ENCODE results near the gene CD69.
A peak's percentile ranks its signal among the peaks of the same experiment; 100 is the strongest.

Gene CD69

GRCh38 chr12:9792961-9793617, 32.4 kb upstream of the CD69 start:
- no peak for DNase-seq (ENCODE audit: low spot score in 2 of 2)
- H3K27ac Mint-ChIP-seq, result no peak overlapping the region

DNA sequence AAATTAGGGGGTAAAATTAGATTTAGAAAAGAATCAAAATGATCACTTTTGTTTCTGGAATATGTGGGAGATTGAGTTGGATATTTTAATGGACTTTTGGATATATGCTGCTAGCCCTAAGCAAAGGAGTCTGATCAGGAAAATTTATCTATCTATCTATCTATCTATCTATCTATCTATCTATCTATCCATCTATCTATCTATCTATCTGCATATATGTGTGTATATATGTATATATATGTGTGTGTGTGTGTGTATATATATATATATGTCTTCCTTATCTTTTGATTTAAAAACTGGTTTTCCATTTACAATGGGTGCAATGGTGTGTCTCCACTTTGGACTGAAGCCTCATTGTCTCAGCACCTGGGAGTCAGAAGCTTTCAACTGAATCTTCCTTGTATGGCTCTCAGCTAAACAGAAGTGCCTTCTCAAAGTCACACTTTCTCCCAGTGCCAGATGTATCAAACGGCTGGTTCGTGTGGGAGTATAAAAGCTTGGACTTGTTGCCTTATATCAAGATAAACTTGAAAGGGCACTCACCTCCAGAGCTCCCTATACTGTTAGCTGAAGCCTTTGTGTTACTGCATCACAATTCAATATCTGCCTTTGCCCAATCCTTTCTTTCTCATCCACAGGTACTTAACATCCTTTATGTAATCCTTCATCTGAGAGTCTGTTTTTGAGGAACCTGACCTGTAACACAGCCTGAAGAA, 31.6 kb upstream of the CD69 start:
- Mint-ChIP-seq H3K4me1 (peaks cover 12% of the 10 kb centered on the region), H3K4me3 (no peak overlapping the region), H3K27ac (no peak overlapping the region), H3K36me3 (no peaks in the 10 kb centered on the region), H3K9me3 (peaks cover 1% of the 10 kb centered on the region), H3K27me3 (no peaks in the 10 kb centered on the region)
- DNase-seq (ENCODE audit: low spot score in 2 of 2) (no peak), ATAC-seq (ENCODE audit: low read depth) (no peak)

More at GRCh38 chr12:9792961-9793617, 32.4 kb upstream of the CD69 start:
- Mint-ChIP-seq H3K36me3 (no peaks in the 10 kb centered on the region), H3K27me3 (no peaks in the 10 kb centered on the region), H3K4me3 (no peak overlapping the region), H3K4me1 (peaks cover 13% of the 10 kb centered on the region), H3K9me3 (peaks cover 1% of the 10 kb centered on the region)
- ATAC-seq (ENCODE audit: low read depth), result no peak

GRCh38 chr12:9786726-9787717, 26.3 kb upstream of the CD69 start:
- no peaks in the 10 kb centered on the region for H3K4me1 Mint-ChIP-seq
- no peak overlapping the region for H3K4me3 Mint-ChIP-seq
- ATAC-seq (ENCODE audit: low read depth) (no peak), DNase-seq (ENCODE audit: low spot score in 2 of 2) (no peak)
- no peaks in the 10 kb centered on the region for H3K36me3 Mint-ChIP-seq
- no peaks in the 10 kb centered on the region for H3K27me3 Mint-ChIP-seq
- no peak overlapping the region for H3K27ac Mint-ChIP-seq
- peaks cover 1% of the 10 kb centered on the region for H3K9me3 Mint-ChIP-seq

GRCh38 chr12:9784816-9785215, 24.1 kb upstream of the CD69 start:
- H3K4me1 Mint-ChIP-seq, result peaks cover 7% of the 10 kb centered on the region
- ATAC-seq (ENCODE audit: low read depth), result no peak
- H3K36me3 Mint-ChIP-seq, result no peaks in the 10 kb centered on the region
- no peak for DNase-seq (ENCODE audit: low spot score in 2 of 2)
- no peak overlapping the region for H3K27ac Mint-ChIP-seq
- H3K27me3 Mint-ChIP-seq, result no peaks in the 10 kb centered on the region
- H3K9me3 Mint-ChIP-seq, result no peaks in the 10 kb centered on the region
- H3K4me3 Mint-ChIP-seq, result no peak overlapping the region

DNA sequence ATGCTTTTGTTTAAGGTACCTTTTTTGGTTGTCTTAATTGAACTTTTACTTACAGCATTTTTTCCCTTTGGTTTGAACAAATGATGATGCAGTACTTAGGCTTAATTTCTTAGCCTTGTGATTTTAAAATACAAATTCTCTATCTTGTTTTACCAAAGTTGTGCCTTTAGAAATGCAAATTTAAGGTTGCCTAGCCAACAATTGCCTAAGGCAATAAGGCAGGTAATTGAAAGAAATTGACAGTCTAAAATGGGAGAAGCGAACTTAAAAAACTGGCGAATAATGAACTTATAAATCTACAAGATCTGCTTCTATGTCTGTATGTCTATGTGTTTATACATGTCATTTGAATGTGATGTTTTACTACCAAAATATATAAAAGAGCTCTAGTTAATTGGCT, 23.6 kb upstream of the CD69 start:
- H3K9me3 Mint-ChIP-seq, result no peaks in the 10 kb centered on the region
- no peak overlapping the region for H3K4me3 Mint-ChIP-seq
- no peak overlapping the region for H3K27ac Mint-ChIP-seq

DNA sequence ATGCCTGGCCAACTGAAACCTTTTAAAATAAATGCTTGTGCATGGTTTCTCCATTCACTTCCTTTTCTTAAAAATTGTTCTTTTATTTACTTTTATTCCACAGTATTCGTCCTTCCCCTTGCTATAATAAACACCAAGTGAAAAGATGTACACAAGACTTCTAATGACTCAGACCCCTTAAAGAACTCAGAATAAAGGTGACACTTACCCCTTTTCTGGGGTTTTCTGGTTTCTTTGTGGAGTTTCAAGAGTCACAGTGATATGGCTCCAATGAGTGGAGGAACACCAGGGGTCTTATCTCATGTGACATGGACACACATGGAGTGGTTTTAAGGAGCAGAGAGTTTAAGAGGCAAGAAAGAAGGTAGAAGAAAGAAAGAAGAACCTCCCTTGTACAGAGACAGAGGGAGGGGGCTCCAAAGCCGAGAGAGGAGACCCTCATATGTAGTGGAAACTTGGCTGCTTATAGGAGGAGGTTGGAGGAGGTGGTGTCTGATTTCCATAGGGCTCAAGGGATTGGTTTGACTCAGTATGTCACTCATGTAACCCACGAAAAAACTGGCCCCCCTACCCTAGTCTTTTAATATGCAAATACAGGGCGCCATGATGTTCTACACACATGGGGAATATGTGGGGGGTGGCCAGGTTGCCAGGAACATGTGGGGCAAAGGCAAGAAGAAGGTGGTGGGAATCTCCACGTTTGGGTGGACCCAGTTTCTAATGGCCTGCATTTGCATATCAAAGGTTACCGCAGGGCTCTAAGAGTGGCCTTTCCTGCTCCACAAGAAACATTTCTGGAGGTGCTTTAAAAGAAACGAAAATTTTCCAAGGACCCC, 22.1 kb upstream of the CD69 start:
- ATAC-seq (ENCODE audit: low read depth) (no peak), DNase-seq (ENCODE audit: low spot score in 2 of 2) (no peak)
- no peaks in the 10 kb centered on the region for H3K27me3 Mint-ChIP-seq
- H3K4me3 Mint-ChIP-seq, result no peak overlapping the region
- no peaks in the 10 kb centered on the region for H3K36me3 Mint-ChIP-seq
- H3K27ac Mint-ChIP-seq, result no peak overlapping the region
- no peaks in the 10 kb centered on the region for H3K9me3 Mint-ChIP-seq
- peaks cover 15% of the 10 kb centered on the region for H3K4me1 Mint-ChIP-seq

More for the DNA sequence above, 23.6 kb upstream of the CD69 start:
- DNase-seq (ENCODE audit: low spot score in 2 of 2), result no peak
- no peaks in the 10 kb centered on the region for H3K36me3 Mint-ChIP-seq
- ATAC-seq (ENCODE audit: low read depth), result no peak
- peaks cover 11% of the 10 kb centered on the region for H3K4me1 Mint-ChIP-seq
- H3K27me3 Mint-ChIP-seq, result no peaks in the 10 kb centered on the region

- H3K4me3 Mint-ChIP-seq, result no peak overlapping the region
- H3K27ac Mint-ChIP-seq, result no peak overlapping the region
- ATAC-seq (ENCODE audit: low read depth) (no peak), DNase-seq (ENCODE audit: low spot score in 2 of 2) (no peak)
- H3K36me3 Mint-ChIP-seq, result no peaks in the 10 kb centered on the region
- no peaks in the 10 kb centered on the region for H3K9me3 Mint-ChIP-seq
- peaks cover 15% of the 10 kb centered on the region for H3K4me1 Mint-ChIP-seq
- H3K27me3 Mint-ChIP-seq, result no peaks in the 10 kb centered on the region
Observed at GRCh38 chr12:9781360-9781759, 20.7 kb upstream of the CD69 start.

DNA sequence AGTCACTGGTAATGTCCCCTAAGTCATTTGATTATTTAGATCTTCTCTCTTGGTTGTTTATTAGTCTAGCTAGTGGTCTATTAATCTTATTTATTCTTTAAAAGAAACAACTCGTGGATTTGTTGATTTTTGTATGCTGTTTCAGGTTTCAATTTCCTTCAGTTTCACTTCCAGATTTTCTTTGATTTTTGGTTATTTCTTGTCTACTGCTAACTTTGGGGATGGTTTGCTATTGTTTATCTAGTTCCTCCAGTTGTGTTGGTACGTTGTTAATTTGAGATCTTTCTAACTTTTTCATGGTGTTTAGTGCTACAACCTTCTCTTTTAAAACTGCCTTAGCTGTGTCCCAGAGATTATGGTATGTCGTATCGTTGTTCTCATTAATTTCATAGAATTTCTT, 18.5 kb upstream of the CD69 start:
- DNase-seq (ENCODE audit: low spot score in 2 of 2), result no peak

DNA sequence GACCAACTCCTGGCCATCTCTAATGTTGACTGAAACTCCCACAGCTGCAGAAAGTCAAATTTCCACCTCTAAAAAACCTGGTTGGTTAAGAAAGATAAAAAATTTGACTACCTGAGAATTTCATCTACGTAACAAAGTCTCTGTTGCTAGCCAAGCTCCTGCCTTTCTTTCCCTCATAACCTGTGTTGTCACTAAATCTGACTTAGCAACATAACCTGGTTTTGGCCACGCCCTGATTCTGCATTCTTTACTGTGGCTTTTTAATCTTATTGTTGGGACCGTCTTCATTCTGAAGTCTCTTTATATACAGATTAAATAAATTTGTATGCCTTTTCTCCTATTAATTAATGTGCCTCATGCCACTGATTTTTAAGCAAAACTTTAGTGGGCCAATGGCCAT, 16.1 kb upstream of the CD69 start:
- Mint-ChIP-seq H3K4me3 (no peak overlapping the region), H3K27ac (no peak overlapping the region), H3K9me3 (no peaks in the 10 kb centered on the region), H3K4me1 (peaks cover 22% of the 10 kb centered on the region), H3K27me3 (no peaks in the 10 kb centered on the region), H3K36me3 (no peaks in the 10 kb centered on the region)
- no peak for DNase-seq (ENCODE audit: low spot score in 2 of 2)
- no peak for ATAC-seq (ENCODE audit: low read depth)

More for the DNA sequence above, 18.5 kb upstream of the CD69 start:
- peak; percentile 59 for ATAC-seq (ENCODE audit: low read depth)
- H3K4me1 Mint-ChIP-seq, result peaks cover 16% of the 10 kb centered on the region
- no peaks in the 10 kb centered on the region for H3K36me3 Mint-ChIP-seq
- H3K4me3 Mint-ChIP-seq, result no peak overlapping the region
- no peak overlapping the region for H3K27ac Mint-ChIP-seq
- H3K27me3 Mint-ChIP-seq, result no peaks in the 10 kb centered on the region
- H3K9me3 Mint-ChIP-seq, result no peaks in the 10 kb centered on the region

- no peak for ATAC-seq (ENCODE audit: low read depth)
- H3K27ac Mint-ChIP-seq, result no peak overlapping the region
- peaks cover 16% of the 10 kb centered on the region for H3K4me1 Mint-ChIP-seq
- H3K27me3 Mint-ChIP-seq, result no peaks in the 10 kb centered on the region
- H3K4me3 Mint-ChIP-seq, result no peak overlapping the region
- no peak for DNase-seq (ENCODE audit: low spot score in 2 of 2)
- H3K9me3 Mint-ChIP-seq, result no peaks in the 10 kb centered on the region
- no peaks in the 10 kb centered on the region for H3K36me3 Mint-ChIP-seq
Observed at GRCh38 chr12:9773216-9773877, 12.6 kb upstream of the CD69 start.

- peaks cover 3% of the 10 kb centered on the region for H3K36me3 Mint-ChIP-seq
- H3K4me1 Mint-ChIP-seq, result peaks cover 37% of the 10 kb centered on the region
- no peaks in the 10 kb centered on the region for H3K27me3 Mint-ChIP-seq
- DNase-seq (ENCODE audit: low spot score in 2 of 2), result no peak
- no peak overlapping the region for H3K4me3 Mint-ChIP-seq
- H3K9me3 Mint-ChIP-seq, result no peaks in the 10 kb centered on the region
- peak; percentile 4 for ATAC-seq (ENCODE audit: low read depth)
- no peak overlapping the region for H3K27ac Mint-ChIP-seq
Observed at GRCh38 chr12:9763025-9763424, 2.3 kb upstream of the CD69 start.

- Mint-ChIP-seq H3K4me3 (no peak overlapping the region), H3K27me3 (no peaks in the 10 kb centered on the region), H3K36me3 (peaks cover 3% of the 10 kb centered on the region), H3K27ac (peak overlapping the region; percentile 99), H3K9me3 (no peaks in the 10 kb centered on the region), H3K4me1 (peaks cover 41% of the 10 kb centered on the region)
- DNase-seq (ENCODE audit: low spot score in 2 of 2) (no peak), ATAC-seq (ENCODE audit: low read depth) (no peak)
Observed at GRCh38 chr12:9762369-9762768, 1.7 kb upstream of the CD69 start.

- peak overlapping the region; percentile 98 for H3K4me3 Mint-ChIP-seq
- H3K9me3 Mint-ChIP-seq, result no peaks in the 10 kb centered on the region
- H3K27me3 Mint-ChIP-seq, result no peaks in the 10 kb centered on the region
- DNase-seq (ENCODE audit: low spot score in 2 of 2), result no peak
- H3K27ac Mint-ChIP-seq, result peak overlapping the region; percentile 99
- peaks cover 4% of the 10 kb centered on the region for H3K36me3 Mint-ChIP-seq
- H3K4me1 Mint-ChIP-seq, result peaks cover 43% of the 10 kb centered on the region
- peak; percentile 14 for ATAC-seq (ENCODE audit: low read depth)
Observed at GRCh38 chr12:9761419-9761781, 699 bp upstream of the CD69 start.
